Panc1 (cell line): ENCODE measurements around the gene LMBRD2. TPM values are rescaled to one million over a fixed set of nuclear protein-coding genes. Genes with fewer than 3 reads are reported as not detected.
"Not testable (repeated sequence)": the region's sequence is repeated elsewhere in the genome, so short reads cannot be mapped to it uniquely, and the experiment has no call there.

Experiments
- ATAC-seq: fragments of 200-7000 bp; cut with Tn5 transposase; 2 replicates; pipeline ENCODE4 v1.9.1; 2020; ENCODE audit warnings: mild to moderate bottlenecking, moderate library complexity
- BruUV-seq: library from RNA; stranded (reverse); fragments of 400-500 nt; replicated peaks from 2 replicates; lab custom pipeline; 2021; lab: Mats Ljungman, UMichigan
- CTCF ChIA-PET: fragments of 300-600 bp; sonication (Branson Sonifier 250); formaldehyde crosslinking; loops from one replicate; lab custom pipeline; 2022; ENCODE audit warnings: antibody characterized with exemption; lab: Charles Lee
- POLR2A ChIA-PET: fragments of 300-600 bp; sonication (Branson Sonifier 250); formaldehyde crosslinking; loops from one replicate; lab custom pipeline; 2022; ENCODE audit warnings: antibody characterized with exemption; lab: Charles Lee
- DNase-seq: peaks from one replicate; pipeline ENCODE4 v3.0.0-alpha.2; 2010; ENCODE audit warnings: low read depth, low spot score
- H3K27ac ChIP-seq: 2 replicates; pipeline ENCODE4 v1.5.1; 2011; ENCODE audit warnings: mild to moderate bottlenecking, low read length, inconsistent platforms
- H3K27me3 ChIP-seq: fragments of 200-500 bp; sonication (Bioruptor generic); 2 replicates; pipeline ENCODE4 v1.6.0; 2014; ENCODE audit warnings: low read length, inconsistent platforms; ENCODE audit not compliant: control insufficient read depth, insufficient read depth
- H3K36me3 ChIP-seq: fragments of 200-500 bp; sonication (Bioruptor generic); 2 replicates; pipeline ENCODE4 v1.5.1; 2014; ENCODE audit warnings: inconsistent platforms, mild to moderate bottlenecking, low read length, moderate library complexity; ENCODE audit not compliant: control insufficient read depth, insufficient read depth
- H3K4me1 ChIP-seq: 2 replicates; pipeline ENCODE4 v1.5.1; 2011; ENCODE audit warnings: inconsistent platforms, mild to moderate bottlenecking, low read length, moderate library complexity; ENCODE audit not compliant: control insufficient read depth, insufficient read depth
- H3K4me3 ChIP-seq, 2 experiments: 2 replicates each; pipeline ENCODE4 v1.5.1; 2011 to 2012; ENCODE audit warnings: low read depth in 2 of 2, low read length in 2 of 2, mild to moderate bottlenecking in 2 of 2, inconsistent platforms in 1 of 2, moderate library complexity in 1 of 2
- H3K9me3 ChIP-seq: fragments of 200-500 bp; sonication (Bioruptor generic); 2 replicates; pipeline ENCODE4 v1.5.1; 2014; ENCODE audit warnings: low read depth, mild to moderate bottlenecking, inconsistent platforms, low read length, moderate library complexity; ENCODE audit not compliant: control insufficient read depth, insufficient read depth
- CTCF ChIP-seq: fragments of 450-650 bp; IDR thresholded peaks from 2 replicates; pipeline ENCODE4 v1.5.1; 2017; ENCODE audit warnings: mild to moderate bottlenecking
- POLR2AphosphoS5 ChIP-seq: IDR thresholded peaks from 2 replicates; pipeline ENCODE4 v1.6.1; 2012; ENCODE audit warnings: mild to moderate bottlenecking, low read depth, low read length, moderate library complexity
- REST ChIP-seq, 2 experiments: IDR thresholded peaks; 2 replicates each; pipeline ENCODE4 v1.6.1; 2011 to 2012; ENCODE audit warnings: low read depth in 2 of 2, control low read depth in 1 of 2, low read length in 1 of 2, mild to moderate bottlenecking in 1 of 2, moderate library complexity in 1 of 2; ENCODE audit not compliant: insufficient read depth in 1 of 2
- SIN3A ChIP-seq: IDR thresholded peaks from 2 replicates; pipeline ENCODE4 v1.6.1; 2012; ENCODE audit warnings: low read depth, mild to moderate bottlenecking, low read length, moderate library complexity, borderline replicate concordance; ENCODE audit not compliant: insufficient read depth
- TCF7L2 ChIP-seq: IDR thresholded peaks from 2 replicates; pipeline ENCODE4 v1.6.1; 2011; ENCODE audit warnings: mild to moderate bottlenecking, low read depth, low read length, inconsistent platforms
- in situ Hi-C: cut with HindIII; loops from 2 replicates; pipeline ENCODE4 v1.10.0; 2016; ENCODE audit warnings: low sequenced_read_pairs, low pct_unique_long_range_greater_than_20kb
- intact Hi-C: fragments of 100-400 bp; cut with micrococcal nuclease; formaldehyde crosslinking; loops from one replicate; pipeline ENCODE4 v1.10.0; 2022; ENCODE audit not compliant: unreplicated experiment
- total RNA-seq: library from RNA; stranded (reverse); gene quantifications from one replicate; pipeline ENCODE4 v1.2.1, GENCODE V29; 2021; ENCODE audit not compliant: unreplicated experiment

Gene LMBRD2
- total RNA-seq, 1 experiment from 2014 or later = 7.1 TPM

GRCh38 chr5:36193746-36194145 lies 42.1 kb upstream of the LMBRD2 start:
- Histone ChIP-seq H3K27ac (no peak overlapping the region), H3K9me3 (no peaks in the 10 kb centered on the region), H3K4me3 (no peak overlapping the region), H3K27me3 (no peaks in the 10 kb centered on the region), H3K4me1 (no peaks in the 10 kb centered on the region), H3K36me3 (peaks cover 12% of the 10 kb centered on the region)
- intact Hi-C loops = no loop called here
- no peak for DNase-seq
- POLR2A ChIA-PET = no interaction called here
- no peak for ATAC-seq
- TF ChIP-seq CTCF = no peak
- no peak for TF ChIP-seq POLR2AphosphoS5
- TF ChIP-seq TCF7L2 = no peak
- TF ChIP-seq REST (IDR thresholded peaks at IDR 0.05; ENCODE audit: insufficient read depth in 1 of 2, low read depth in 2 of 2, low read length in 1 of 2) = no peak
- no peak for TF ChIP-seq SIN3A
- in situ Hi-C loops = no loop called here
- no TSS peak for BruUV-seq
- CTCF ChIA-PET = no interaction called here

GRCh38 chr5:36184408-36184807 lies 32.7 kb upstream of the LMBRD2 start:
- CTCF ChIA-PET, POLR2A ChIA-PET, BruUV-seq, H3K27ac ChIP-seq, H3K9me3 ChIP-seq, H3K27me3 ChIP-seq, H3K4me3 ChIP-seq, intact Hi-C loops, ATAC-seq, DNase-seq, in situ Hi-C loops, H3K4me1 ChIP-seq: not testable (repeated sequence)
- H3K36me3 ChIP-seq = peaks cover 10% of the 10 kb centered on the region; the same call in 1 of the 2 replicates

- CTCF ChIA-PET = no interaction called here
- no peak for TF ChIP-seq REST (IDR thresholded peaks at IDR 0.05; ENCODE audit: insufficient read depth in 1 of 2, low read depth in 2 of 2, low read length in 1 of 2)
- no peak for TF ChIP-seq SIN3A
- no peak for TF ChIP-seq CTCF
- no peak for TF ChIP-seq POLR2AphosphoS5
- no peak for TF ChIP-seq TCF7L2
- intact Hi-C loops = no loop called here
Measured at GRCh38 chr5:36181774-36182173, 30.1 kb upstream of the LMBRD2 start.

More at GRCh38 chr5:36181774-36182173, 30.1 kb upstream of the LMBRD2 start:
- DNase-seq (no peak), ATAC-seq (no peak)
- Histone ChIP-seq H3K27ac (no peak overlapping the region), H3K27me3 (no peaks in the 10 kb centered on the region), H3K36me3 (peaks cover 10% of the 10 kb centered on the region; the same call in 1 of the 2 replicates), H3K9me3 (no peaks in the 10 kb centered on the region), H3K4me3 (no peak overlapping the region), H3K4me1 (no peaks in the 10 kb centered on the region)
- BruUV-seq = no TSS peak
- in situ Hi-C loops = no loop called here
- POLR2A ChIA-PET = no interaction called here
